Measurements from ENCODE around the gene ERH.

DNA sequence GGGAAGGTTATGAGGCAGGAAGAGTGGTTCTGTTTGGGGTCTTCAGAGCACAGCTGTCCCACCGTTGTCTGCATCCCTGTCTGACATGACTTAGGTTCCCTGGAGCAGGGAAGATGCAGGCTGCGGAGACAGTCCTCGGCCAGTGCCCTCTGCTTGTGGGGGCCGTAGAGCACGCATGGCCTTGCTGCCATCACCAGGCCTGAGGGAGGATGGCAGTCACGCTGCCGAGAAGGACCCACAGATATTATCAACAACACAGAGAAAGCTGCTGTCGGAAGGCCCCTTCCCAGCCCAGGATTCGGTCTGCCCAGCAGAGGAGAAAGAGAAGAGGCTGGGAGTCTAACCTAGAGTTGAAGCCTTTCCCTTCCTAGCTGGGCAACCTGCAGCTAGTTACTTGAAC, 35.0 kb downstream of the ERH start:
- TF ChIP-seq CTCF (conservative IDR thresholded peaks at IDR 0.05; ENCODE audit: low read length) (peak; percentile 48; the same call in 1 of the 2 replicates), EZH2phosphoT487 (IDR thresholded peaks at IDR 0.05; ENCODE audit: borderline replicate concordance, low read depth, low read length) (no peak)

Measured in OCI-LY7 (cell line).